HepG2 (cell line): Measurements from ENCODE around the gene THOC6. TPM values are rescaled to one million over a fixed set of nuclear protein-coding genes. Genes with fewer than 3 reads are reported as not detected.

Source experiments
- FOXJ3 ChIP-seq: sonication (generic); formaldehyde crosslinking; IDR thresholded peaks from 2 replicates; pipeline ENCODE4 v1.4.0; 2020; ENCODE audit warnings: missing genetic modification reagents, mild to moderate bottlenecking, borderline replicate concordance
- FOXP1 ChIP-seq, 2 experiments: fragments of 450-650 bp in 1 of 2; IDR thresholded peaks; 2 replicates each; pipeline ENCODE4 v1.6.1; 2017 to 2018; ENCODE audit warnings: antibody characterized with exemption in 1 of 2
- NAIF1 ChIP-seq: sonication (generic); formaldehyde crosslinking; IDR thresholded peaks from 2 replicates; pipeline ENCODE4 v1.5.0; 2020; ENCODE audit warnings: mild to moderate bottlenecking, missing genetic modification reagents, borderline replicate concordance
- POGK ChIP-seq: sonication (generic); formaldehyde crosslinking; conservative IDR thresholded peaks from 2 replicates; pipeline ENCODE4 v1.8.0; 2022; ENCODE audit warnings: mild to moderate bottlenecking, moderate library complexity, missing genetic modification reagents
- SP1 ChIP-seq, 2 experiments: fragments of 450-650 bp in 1 of 2; sonication (generic) in 1 of 2; formaldehyde crosslinking in 1 of 2; IDR thresholded peaks; 2 replicates each; pipeline versions ENCODE4 v1.4.0 to v1.6.1; 2016 to 2020; ENCODE audit warnings: missing genetic modification reagents in 1 of 2
- SRSF9 ChIP-seq: fragments of 200-400 bp; formaldehyde crosslinking; IDR thresholded peaks from 2 replicates; pipeline ENCODE4 v1.6.1; 2018; ENCODE audit warnings: borderline replicate concordance, mild to moderate bottlenecking, low read depth, low read length; ENCODE audit not compliant: insufficient read depth, poor library complexity, severe bottlenecking
- TARDBP ChIP-seq: sonication (generic); formaldehyde crosslinking; IDR thresholded peaks from 2 replicates; pipeline ENCODE4 v1.8.0; 2022; ENCODE audit warnings: mild to moderate bottlenecking, missing genetic modification reagents
- TCF12 ChIP-seq, 2 experiments: fragments of 450-650 bp in 1 of 2; sonication (generic) in 1 of 2; formaldehyde crosslinking in 1 of 2; IDR thresholded peaks; 2 replicates each; pipeline versions ENCODE4 v1.6.1 to v1.8.0; 2017 to 2022; ENCODE audit warnings: antibody characterized with exemption in 1 of 2, mild to moderate bottlenecking in 1 of 2, missing genetic modification reagents in 1 of 2, moderate library complexity in 1 of 2
- XBP1 ChIP-seq: sonication (generic); formaldehyde crosslinking; IDR thresholded peaks from 2 replicates; pipeline ENCODE4 v1.5.0; 2020; ENCODE audit warnings: missing genetic modification reagents
- ZBTB2 ChIP-seq: sonication (generic); formaldehyde crosslinking; IDR thresholded peaks from 2 replicates; pipeline ENCODE4 v1.8.0; 2022; ENCODE audit warnings: low read depth, missing genetic modification reagents
- ZNF280D ChIP-seq: sonication (generic); formaldehyde crosslinking; IDR thresholded peaks from 2 replicates; pipeline ENCODE4 v1.5.1; 2020; ENCODE audit warnings: mild to moderate bottlenecking, missing genetic modification reagents
- ZNF317 ChIP-seq: sonication (generic); formaldehyde crosslinking; IDR thresholded peaks from 2 replicates; pipeline ENCODE4 v1.5.0; 2020; ENCODE audit warnings: mild to moderate bottlenecking, missing genetic modification reagents
- ZNF431 ChIP-seq: sonication (generic); formaldehyde crosslinking; IDR thresholded peaks from 2 replicates; pipeline ENCODE4 v1.9.0; 2022; ENCODE audit warnings: missing genetic modification reagents, low read depth, mild to moderate bottlenecking, borderline replicate concordance
- ZNF616 ChIP-seq: sonication (generic); formaldehyde crosslinking; IDR thresholded peaks from 2 replicates; pipeline ENCODE4 v1.5.0; 2020; ENCODE audit warnings: low read depth, mild to moderate bottlenecking, missing genetic modification reagents
- ZNF710 ChIP-seq: sonication (generic); formaldehyde crosslinking; IDR thresholded peaks from 2 replicates; pipeline ENCODE4 v1.5.0; 2020; ENCODE audit warnings: mild to moderate bottlenecking, missing genetic modification reagents, borderline replicate concordance
- ZNF775 ChIP-seq: sonication (generic); formaldehyde crosslinking; IDR thresholded peaks from 2 replicates; pipeline ENCODE4 v1.4.0; 2020; ENCODE audit warnings: missing genetic modification reagents, mild to moderate bottlenecking, moderate library complexity, borderline replicate concordance
- polyA plus RNA-seq, 8 experiments: library from polyadenylated mRNA; depleted of rRNA in 3 of 8; stranded (reverse) in 7 of 8; unstranded in 1 of 8; fragments of >200 nt; fragmentation: Illumina TruSeq in 4 of 8; extraction: Trizol in 4 of 8; gene quantifications; 2 replicates each; pipeline versions ENCODE4 v1.2.1 to v1.2.3, GENCODE V29; 2011 to 2016; ENCODE audit warnings: low read depth in 4 of 8, missing spikeins in 1 of 8, mixed read lengths in 1 of 8; ENCODE audit not compliant: insufficient read depth in 1 of 8
- total RNA-seq, 5 experiments: library from RNA; depleted of rRNA; stranded (reverse); fragments of >200 nt; fragmentation: Illumina TruSeq; extraction: Trizol; gene quantifications; 2 replicates each; pipeline ENCODE4 v1.2.3, GENCODE V29; 2016; ENCODE audit warnings: low read depth in 1 of 5

Gene THOC6
- total and polyA plus RNA-seq, 2 of the 13 experiments (the other 11 are each of a cell fraction or from before 2014, with no cell fraction given), result 32.1 to 37.0 TPM

- TF ChIP-seq ZNF280D (peak; percentile 94), SP1 (IDR thresholded peaks at IDR 0.05) (no peak), SP1 (CRISPR knock-in tag; IDR thresholded peaks at IDR 0.05) (peak; percentile 17; the same call in 1 of the 2 replicates), TARDBP (CRISPR knock-in tag) (0 out of 2 replicates have a peak, but pooled peaks have one; percentile 37), ZNF317 (CRISPR knock-in tag) (peak; percentile 14; the same call in 1 of the 2 replicates), ZNF710 (CRISPR knock-in tag) (peak; percentile 47; the same call in 1 of the 2 replicates), FOXJ3 (CRISPR knock-in tag) (no peak), POGK (no peak), XBP1 (CRISPR knock-in tag) (no peak), TCF12 (IDR thresholded peaks at IDR 0.05) (no peak), TCF12 (CRISPR knock-in tag; IDR thresholded peaks at IDR 0.05) (no peak; the same call in 1 of the 2 replicates), FOXP1 (IDR thresholded peaks at IDR 0.05) (no peak), FOXP1 (CRISPR knock-in tag; IDR thresholded peaks at IDR 0.05) (no peak), SRSF9 (no peak), ZNF616 (CRISPR knock-in tag) (no peak), NAIF1 (CRISPR knock-in tag) (0 out of 2 replicates have a peak, but pooled peaks have one; percentile 21), ZBTB2 (no peak), ZNF431 (CRISPR knock-in tag) (no peak), ZNF775 (CRISPR knock-in tag) (no peak)
These were observed 42.5 kb upstream of the THOC6 start (continued) for GRCh38 chr16:2981177-2981898.
